Lung (tissue), 12 donors: ENCODE measurements around the gene CCDC157. TPM values are rescaled to one million over a fixed set of nuclear protein-coding genes. Genes with fewer than 3 reads are reported as not detected.

Source experiments
- ATAC-seq: fragments of 200-7000 bp; cut with Tn5 transposase; one replicate; pipeline ENCODE4 v1.9.1; 2020; ENCODE audit warnings: moderate number of reproducible peaks; ENCODE audit not compliant: insufficient read depth, low FRiP score
- DNase-seq, 3 donors: peaks; one replicate each; pipeline ENCODE4 v3.0.0-alpha.2; 2013 to 2017
- H3K27ac ChIP-seq, 2 donors: one replicate each; pipeline ENCODE4 v1.5.1; 2013; ENCODE audit warnings: mild to moderate bottlenecking in 2 of 2, moderate library complexity in 2 of 2, control low read depth in 1 of 2, inconsistent platforms in 1 of 2, low read depth in 1 of 2, low read length in 1 of 2
- H3K27me3 ChIP-seq, 3 donors: one replicate each; pipeline ENCODE4 v1.5.1; 2013; ENCODE audit warnings: low read length in 2 of 3; ENCODE audit not compliant: control insufficient read depth in 3 of 3, insufficient read depth in 3 of 3
- H3K36me3 ChIP-seq, 4 donors: one replicate each; pipeline ENCODE4 v1.5.1; 2013; ENCODE audit warnings: low read length in 4 of 4, mild to moderate bottlenecking in 1 of 4, moderate library complexity in 1 of 4; ENCODE audit not compliant: control insufficient read depth in 4 of 4, insufficient read depth in 4 of 4
- H3K4me1 ChIP-seq, 5 donors: one replicate each; pipeline ENCODE4 v1.5.1; 2013; ENCODE audit warnings: low read length in 5 of 5, mild to moderate bottlenecking in 2 of 5, moderate library complexity in 1 of 5; ENCODE audit not compliant: control insufficient read depth in 5 of 5, insufficient read depth in 5 of 5
- H3K4me3 ChIP-seq: one replicate; pipeline ENCODE4 v1.5.1; 2013; ENCODE audit warnings: mild to moderate bottlenecking, control low read depth, moderate library complexity
- H3K9ac ChIP-seq, 2 donors: one replicate each; pipeline ENCODE4 v1.5.1; 2013; ENCODE audit warnings: low read length in 2 of 2, control low read depth in 1 of 2; ENCODE audit not compliant: insufficient read depth in 1 of 2
- H3K9me3 ChIP-seq, 4 donors: one replicate each; pipeline ENCODE4 v1.5.1; 2013; ENCODE audit warnings: low read length in 3 of 4, mild to moderate bottlenecking in 1 of 4, moderate library complexity in 1 of 4; ENCODE audit not compliant: control insufficient read depth in 4 of 4, insufficient read depth in 3 of 4
- CTCF ChIP-seq: IDR thresholded peaks from 2 replicates; pipeline ENCODE4 v1.5.1; 2012; ENCODE audit warnings: mild to moderate bottlenecking; ENCODE audit errors: control extremely low read depth, extremely low read depth
- WGBS, 2 donors: extraction: QIAGEN DNeasy Blood & Tissue Kit; methylation state at CpG; one replicate each; pipeline ENCODE4 v1.1.7; 2013; 5-methylcytosine and 5-hydroxymethylcytosine counted together
- polyA plus RNA-seq, 2 donors: library from polyadenylated mRNA; stranded (reverse); fragments of 200-250 nt; gene quantifications; one replicate each; pipeline ENCODE4 v1.2.1, GENCODE V29; 2013
- total RNA-seq, 2 donors: library from RNA; depleted of rRNA in 1 of 2; stranded (reverse); fragments of >200 nt in 1 of 2; gene quantifications; one replicate each; pipeline ENCODE4 v1.2.1, GENCODE V29; 2014 to 2021
- donor health status: control.
- donor health status: control.
- donor health status: Bipolar disorder and iron deficiency.
- donor health status: healthy.
- donor health status: DM: yes; HTN: yes; CAD: no.

Gene CCDC157
- total and polyA plus RNA-seq, 4 donors, result 4.1 to 11.9 (median 8.5) TPM

GRCh38 chr22:30383061-30383460 is 26.3 kb downstream of the CCDC157 start:
- H3K27me3 ChIP-seq, result no peaks in the 10 kb centered on the region
- peaks cover 0 to 10% (median 0%) of the 10 kb centered on the region in 5 donors for H3K4me1 ChIP-seq
- no peak overlapping the region for H3K9ac ChIP-seq
- H3K4me3 ChIP-seq, result no peak overlapping the region
- H3K27ac ChIP-seq, result no peak overlapping the region
- H3K36me3 ChIP-seq, result peaks cover 0 to 31% (median 5%) of the 10 kb centered on the region in 4 donors
- no peak for ATAC-seq
- WGBS, 2 donors, result 63 to 92% methylated on average over 3 of the region's 3 CpGs
- TF ChIP-seq CTCF, result no peak
- H3K9me3 ChIP-seq, result no peaks in the 10 kb centered on the region
- DNase-seq, result no peak

GRCh38 chr22:30385942-30386341 is 29.1 kb downstream of the CCDC157 start:
- H3K4me3 ChIP-seq, result no peak overlapping the region
- no peak overlapping the region for H3K9ac ChIP-seq
- WGBS, 2 donors, result 94 to 97% methylated on average over 10 of the region's 10 CpGs
- H3K27ac ChIP-seq, result no peak overlapping the region
- DNase-seq (no peak), ATAC-seq (no peak)
- H3K9me3 ChIP-seq, result peaks cover 0 to 3% (median 0%) of the 10 kb centered on the region in 4 donors
- H3K27me3 ChIP-seq, result no peaks in the 10 kb centered on the region
- peaks cover 0 to 10% (median 0%) of the 10 kb centered on the region in 5 donors for H3K4me1 ChIP-seq
- peaks cover 0 to 19% (median 4%) of the 10 kb centered on the region in 4 donors for H3K36me3 ChIP-seq
- no peak for TF ChIP-seq CTCF

GRCh38 chr22:30386608-30386959 is 29.8 kb downstream of the CCDC157 start:
- ATAC-seq (no peak), DNase-seq (peak in 1 of 3 donors; percentile 9)
- H3K9me3 ChIP-seq, result peaks cover 0 to 4% (median 0%) of the 10 kb centered on the region in 4 donors
- H3K4me1 ChIP-seq, result peaks cover 0 to 10% (median 0%) of the 10 kb centered on the region in 5 donors
- H3K36me3 ChIP-seq, result peaks cover 0 to 13% (median 4%) of the 10 kb centered on the region in 4 donors
- H3K27me3 ChIP-seq, result no peaks in the 10 kb centered on the region
- WGBS, 2 donors, result 27 to 31% methylated on average over 10 of the region's 10 CpGs
- H3K27ac ChIP-seq, result peak overlapping the region; percentile 70 to 81
- TF ChIP-seq CTCF, result no peak
- peak overlapping the region; percentile 77 for H3K4me3 ChIP-seq
- H3K9ac ChIP-seq, result peak overlapping the region; percentile 37 to 58
